NCI-H2227 (cell line): ENCODE data around the gene MAL.

Experiments
- DNase-seq: peaks from one replicate; lab custom pipeline; 2025; ENCODE audit not compliant: unreplicated experiment; lab: John Stamatoyannopoulos, UW

Gene MAL

DNA sequence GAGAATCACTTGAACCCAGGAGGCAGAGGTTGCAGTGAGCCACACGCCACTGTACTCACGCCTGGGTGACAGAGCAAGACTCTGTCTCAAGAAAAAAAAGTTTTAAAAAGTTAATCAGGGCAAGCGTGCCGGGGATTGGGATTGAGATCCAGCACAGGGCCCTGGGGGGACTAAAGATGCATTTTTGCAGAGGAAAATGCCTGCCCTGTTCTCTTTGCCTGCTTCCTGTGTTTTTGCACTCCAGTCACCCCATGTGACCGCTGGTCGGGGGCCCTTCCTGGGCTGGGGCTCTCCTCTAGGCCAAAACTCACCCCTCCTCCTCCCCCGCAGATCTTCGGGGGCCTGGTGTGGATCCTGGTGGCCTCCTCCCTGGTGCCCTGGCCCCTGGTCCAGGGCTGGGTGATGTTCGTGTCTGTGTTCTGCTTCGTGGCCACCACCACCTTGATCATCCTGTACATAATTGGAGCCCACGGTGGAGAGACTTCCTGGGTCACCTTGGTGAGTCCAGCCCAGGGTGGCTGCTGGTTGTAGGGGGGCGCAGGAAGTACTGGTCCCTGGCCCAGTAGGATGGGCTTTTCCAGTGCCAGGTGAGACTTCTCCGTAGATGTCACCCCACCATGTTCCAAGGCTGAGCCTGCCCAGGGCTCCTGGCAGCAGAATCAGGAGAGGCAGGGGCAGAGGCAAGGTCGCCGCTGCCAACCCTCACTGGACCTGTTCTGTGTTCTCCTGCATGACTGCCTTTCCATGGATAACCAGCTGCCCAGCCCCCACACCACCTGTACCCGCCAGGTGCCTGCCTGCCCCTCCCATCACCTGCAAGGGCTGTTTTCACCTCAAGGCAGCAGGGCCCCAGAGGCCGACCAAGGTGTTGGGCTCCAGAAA is 22.4 kb downstream of the MAL start:
- no peak for DNase-seq

DNA sequence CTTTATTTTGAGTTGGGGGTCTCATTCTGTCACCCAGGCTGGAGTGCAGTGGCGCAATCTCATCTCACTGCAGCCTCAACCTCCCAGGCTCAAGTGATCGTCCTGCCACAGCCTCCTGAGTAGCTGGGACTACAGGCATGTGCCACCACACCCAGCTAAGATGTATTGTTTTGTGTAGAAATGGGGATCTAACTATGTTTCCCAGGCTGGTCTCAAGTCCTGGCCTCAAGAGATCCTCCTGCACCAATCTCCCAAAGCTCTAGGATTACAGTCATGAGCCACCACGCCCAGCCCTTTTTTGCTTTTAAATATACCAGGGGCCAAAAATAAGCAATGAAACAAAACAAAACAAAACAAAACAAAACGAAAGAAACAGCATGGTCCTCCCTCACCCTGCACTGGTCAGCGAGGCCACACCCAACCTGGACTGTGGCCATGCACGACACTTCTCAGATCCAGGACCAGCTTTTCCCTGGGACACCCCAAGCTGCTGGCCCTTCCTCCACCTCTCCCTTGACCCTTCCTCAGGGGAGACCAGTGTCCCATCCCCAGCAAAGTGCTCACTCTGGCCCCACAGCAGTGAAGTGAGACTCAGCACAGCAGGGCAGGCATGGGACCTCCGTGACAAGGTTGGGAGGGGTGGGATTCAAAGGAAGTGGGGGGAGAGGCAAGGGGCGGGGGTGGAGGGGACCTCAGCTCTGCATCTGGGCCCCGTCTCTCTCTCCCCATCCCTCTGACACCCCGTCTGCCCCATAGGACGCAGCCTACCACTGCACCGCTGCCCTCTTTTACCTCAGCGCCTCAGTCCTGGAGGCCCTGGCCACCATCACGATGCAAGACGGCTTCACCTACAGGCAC is 23.5 kb downstream of the MAL start:
- no peak for DNase-seq

DNA sequence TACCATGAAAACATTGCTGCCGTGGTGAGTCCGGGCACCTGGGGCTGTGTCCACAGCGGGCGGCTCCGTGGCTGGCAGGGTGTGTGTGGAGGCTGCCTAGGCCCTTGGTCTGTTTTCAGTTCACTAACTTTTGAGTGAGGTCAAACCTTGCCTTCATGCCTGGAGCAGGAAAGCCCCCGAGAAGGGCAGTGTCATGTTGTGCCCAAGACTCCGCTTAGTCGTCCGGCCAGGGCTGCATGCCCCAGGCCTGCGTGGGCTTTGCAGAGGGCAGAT is 24.1 kb downstream of the MAL start:
- no peak for DNase-seq

DNA sequence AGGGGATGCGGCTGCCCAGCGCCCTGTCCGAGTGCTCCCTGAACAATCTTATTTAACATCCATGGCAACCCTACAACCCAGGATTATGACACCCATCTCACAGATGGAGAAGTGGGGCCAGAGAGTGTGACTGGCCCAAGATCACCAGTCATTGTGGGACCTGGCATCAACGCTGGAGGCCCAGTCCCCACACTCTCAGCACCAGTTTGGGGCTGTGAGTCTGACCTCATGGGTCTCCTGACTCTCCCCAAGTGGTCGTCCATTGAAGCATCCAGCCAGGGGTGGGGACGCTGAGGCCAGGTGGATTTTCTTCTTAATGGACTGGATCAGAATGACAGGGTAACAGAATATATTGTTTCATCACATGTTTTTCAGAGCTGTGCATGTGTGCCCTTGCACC is 24.5 kb downstream of the MAL start:
- DNase-seq, result no peak

DNA sequence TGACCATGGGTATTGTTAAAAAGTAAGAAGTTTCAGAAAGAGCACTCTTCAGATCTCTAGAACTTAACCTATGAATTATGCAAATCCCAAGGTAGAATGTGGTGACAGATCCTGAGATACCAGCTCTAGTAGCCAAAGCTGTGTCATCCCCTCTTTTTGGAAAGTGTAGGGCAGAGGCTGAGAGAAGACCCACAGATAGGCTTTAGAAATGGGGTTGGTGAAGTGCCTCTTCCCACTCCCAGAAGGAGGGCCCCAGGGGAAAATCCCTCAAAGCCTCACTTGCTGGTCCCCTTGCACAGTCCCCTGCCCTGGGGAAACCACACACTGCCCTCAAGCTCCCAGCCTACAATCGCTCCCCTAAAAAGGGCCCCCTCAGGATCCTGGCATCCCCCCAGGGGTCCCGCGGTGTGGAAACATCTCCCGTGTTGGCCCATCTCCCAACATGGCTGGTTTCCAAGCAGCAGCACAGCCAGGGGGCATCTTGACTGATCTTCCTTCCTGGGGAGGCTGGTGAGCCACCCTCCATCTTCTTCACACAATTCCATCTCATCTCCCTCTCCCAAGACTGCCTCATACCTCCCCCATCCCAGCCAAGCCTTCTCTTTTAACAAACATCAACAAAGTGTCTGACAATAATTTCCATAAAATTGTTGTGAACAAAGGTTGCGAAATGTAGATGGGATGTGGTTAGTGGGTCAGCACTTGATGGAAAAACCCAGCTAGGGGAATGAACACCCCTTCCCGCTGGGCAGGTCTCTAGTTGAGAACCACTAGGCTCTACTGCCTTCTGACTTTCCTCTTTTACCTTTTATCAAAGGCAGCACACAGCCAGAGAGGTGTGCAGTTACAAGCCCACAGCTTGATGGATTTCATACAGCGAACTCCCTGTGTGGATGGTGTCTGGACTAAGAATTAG is 25.1 kb downstream of the MAL start:
- no peak for DNase-seq

DNA sequence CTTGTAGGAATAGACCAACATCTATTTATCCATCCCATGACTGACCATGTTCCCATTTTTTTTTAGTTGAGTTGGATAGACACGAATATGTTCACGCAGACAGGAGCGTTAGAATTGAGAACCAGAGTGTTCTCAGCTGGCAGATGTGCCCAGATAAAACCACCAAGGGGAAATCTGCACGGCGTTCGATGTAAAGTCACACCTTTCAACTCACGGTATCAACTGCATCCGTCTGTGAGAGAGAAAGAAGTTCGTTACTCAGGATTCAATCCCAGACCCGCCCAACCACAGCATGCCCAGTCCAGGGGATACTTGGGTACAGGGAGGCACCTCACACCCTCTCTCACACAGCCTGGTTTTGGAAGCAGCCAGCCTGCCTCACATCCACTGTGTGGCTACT is 26.1 kb downstream of the MAL start:
- no peak for DNase-seq

DNA sequence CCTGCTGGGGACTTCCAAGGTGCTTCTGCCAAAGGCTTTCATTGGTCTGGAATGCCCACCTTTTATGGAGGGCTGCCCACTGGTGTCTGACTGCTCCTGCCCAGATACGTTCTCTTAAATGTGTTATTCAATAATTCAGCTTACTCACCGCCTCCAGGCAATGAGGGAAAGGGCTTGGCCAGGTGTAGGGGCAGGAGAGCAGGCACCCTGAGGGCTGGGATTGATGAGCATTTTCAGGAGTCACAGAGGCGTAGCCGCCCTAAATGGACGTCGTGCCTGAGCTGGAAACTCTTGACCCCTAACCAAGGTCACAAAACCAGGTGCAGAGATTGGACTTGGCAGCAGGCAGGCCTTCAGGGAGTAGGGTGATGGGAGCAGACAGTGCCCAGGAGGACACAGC is 26.8 kb downstream of the MAL start:
- no peak for DNase-seq

DNA sequence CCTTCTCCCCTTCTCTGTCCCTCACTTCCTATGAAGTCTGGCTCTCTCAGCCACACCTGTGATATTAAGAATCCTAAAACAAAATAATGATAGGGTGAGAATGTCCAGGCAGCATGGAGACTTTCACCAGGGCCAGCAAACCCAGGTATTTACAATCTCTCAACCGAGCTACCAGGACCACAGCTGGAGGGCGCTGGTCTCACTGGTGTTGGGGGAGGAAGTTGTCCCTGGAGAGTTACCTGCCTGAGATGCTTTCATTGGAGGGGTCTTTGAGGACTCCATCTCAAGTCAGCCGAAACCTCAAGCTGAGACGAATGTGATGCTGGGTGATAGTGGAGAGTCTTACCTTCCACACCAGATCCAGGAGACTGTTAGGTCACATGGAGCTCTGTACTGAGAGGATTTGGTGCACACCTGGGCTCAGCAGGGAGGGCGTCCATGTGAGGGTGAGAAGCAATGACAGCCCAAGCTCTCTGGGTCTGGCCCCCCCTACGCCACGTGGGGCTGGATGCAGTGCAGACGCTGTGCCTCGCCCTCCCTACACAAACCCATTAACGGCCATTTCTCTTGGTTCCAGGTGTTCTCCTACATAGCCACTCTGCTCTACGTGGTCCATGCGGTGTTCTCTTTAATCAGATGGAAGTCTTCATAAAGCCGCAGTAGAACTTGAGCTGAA is 27.4 kb downstream of the MAL start:
- no peak for DNase-seq

DNA sequence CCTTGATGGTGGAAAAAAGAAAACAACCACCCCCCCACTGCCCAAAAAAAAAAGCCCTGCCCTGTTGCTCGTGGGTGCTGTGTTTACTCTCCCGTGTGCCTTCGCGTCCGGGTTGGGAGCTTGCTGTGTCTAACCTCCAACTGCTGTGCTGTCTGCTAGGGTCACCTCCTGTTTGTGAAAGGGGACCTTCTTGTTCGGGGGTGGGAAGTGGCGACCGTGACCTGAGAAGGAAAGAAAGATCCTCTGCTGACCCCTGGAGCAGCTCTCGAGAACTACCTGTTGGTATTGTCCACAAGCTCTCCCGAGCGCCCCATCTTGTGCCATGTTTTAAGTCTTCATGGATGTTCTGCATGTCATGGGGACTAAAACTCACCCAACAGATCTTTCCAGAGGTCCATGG is 28.0 kb downstream of the MAL start:
- DNase-seq, result no peak

DNA sequence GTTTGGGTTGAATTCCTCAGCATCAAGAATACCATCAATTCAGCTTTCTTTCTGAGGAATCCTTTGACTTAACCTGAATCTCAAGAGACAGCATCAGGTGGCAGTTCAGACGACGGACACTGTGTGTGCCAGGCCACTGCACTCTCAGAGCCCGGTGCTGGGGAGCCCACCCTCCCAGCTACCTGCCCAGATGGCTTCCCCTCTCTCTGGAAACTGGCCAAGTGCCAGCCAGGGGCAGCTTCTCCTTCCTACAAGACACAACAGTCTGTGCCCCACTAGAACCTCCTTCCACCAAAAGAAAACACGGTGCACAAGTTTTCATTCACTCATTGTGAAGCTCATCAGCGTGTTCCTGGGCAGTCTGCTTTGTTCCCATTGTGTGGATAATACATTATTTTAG is 28.5 kb downstream of the MAL start:
- DNase-seq, result no peak

DNA sequence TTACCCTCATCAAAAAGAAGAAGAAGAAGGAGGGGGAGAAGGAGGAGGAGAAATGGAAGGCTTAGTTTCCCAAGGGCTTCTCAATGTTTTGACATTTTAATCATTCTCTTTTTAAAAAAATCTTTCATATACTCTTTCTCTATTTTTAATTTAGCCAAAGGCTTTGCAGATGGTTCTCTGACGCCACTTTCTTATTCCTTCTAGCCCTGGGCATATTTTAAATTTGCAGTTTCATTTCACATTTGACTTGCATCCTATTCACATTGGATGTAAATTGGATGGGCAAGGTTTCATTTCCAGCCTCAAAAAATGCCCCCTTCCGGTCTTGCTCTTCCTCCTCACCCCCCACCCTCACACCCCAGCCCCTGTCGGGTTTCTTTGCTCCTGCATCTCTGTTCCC is 29.8 kb downstream of the MAL start:
- DNase-seq, result no peak

DNA sequence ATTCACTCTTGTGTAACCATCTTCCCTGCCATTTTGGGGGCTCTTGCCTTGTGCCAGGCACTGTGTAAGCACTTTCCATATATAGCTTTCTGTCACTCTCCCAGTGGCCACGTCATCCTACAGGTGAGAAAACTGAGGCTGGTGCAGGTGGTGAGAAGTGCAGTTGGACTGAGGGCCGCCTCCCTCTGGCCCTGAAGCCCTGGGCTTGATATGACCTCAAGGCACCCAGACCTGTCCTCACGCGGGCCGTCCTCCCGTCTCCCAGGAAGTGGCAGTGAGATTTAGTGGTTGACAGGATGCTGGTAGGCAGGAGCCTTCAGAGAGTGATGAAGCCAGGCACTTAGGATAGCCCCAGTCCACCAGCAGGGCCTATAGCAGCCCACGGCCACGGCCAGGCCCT is 30.5 kb downstream of the MAL start:
- DNase-seq, result no peak

DNA sequence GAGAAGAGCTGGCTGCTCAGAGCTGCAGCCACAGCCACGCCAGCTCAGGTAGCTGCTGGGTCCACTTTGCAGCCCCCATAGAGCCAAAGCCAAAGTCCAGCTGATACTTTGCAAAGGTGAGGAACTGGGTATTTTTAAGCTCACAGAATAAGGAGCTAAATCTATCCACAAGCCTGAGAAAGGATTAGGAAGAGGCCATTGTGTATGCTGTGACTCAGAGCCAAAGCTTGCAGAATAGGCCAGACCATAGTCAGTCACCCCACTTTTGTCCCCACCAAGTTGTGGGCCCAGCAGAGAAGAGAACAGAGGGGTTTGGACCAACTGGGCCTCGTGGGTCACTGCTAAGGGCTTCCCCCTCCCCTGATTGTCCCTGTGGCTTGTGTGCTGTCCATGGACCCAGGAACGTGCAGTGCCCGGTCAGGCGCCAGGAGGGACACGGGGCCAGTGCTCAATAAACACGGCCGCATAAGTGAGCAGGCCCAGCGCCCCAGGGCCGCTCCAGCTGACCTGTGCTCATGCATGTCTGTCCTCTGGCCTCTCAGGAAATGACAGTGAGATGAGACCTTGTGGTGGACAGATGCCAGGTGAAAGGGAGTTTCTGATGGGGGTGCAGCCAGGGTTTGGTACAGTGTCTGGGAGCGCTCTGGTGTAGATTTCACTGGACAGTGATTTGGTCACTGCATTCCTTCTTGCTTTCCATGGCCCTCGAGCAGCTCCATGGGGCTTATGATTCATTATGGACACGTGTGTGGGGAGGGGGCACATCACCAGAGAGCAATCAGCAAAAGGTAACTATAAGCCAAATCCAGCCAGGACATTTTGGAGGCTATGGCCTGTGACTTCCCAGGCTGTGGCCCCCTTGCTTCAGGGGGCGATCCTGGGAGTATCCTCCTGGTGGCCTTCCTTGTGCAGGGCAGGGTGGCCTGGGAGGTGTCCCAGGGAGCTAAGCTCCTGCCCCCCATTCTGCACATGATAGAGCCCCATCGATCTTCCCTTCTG is 31.3 kb downstream of the MAL start:
- no peak for DNase-seq

DNA sequence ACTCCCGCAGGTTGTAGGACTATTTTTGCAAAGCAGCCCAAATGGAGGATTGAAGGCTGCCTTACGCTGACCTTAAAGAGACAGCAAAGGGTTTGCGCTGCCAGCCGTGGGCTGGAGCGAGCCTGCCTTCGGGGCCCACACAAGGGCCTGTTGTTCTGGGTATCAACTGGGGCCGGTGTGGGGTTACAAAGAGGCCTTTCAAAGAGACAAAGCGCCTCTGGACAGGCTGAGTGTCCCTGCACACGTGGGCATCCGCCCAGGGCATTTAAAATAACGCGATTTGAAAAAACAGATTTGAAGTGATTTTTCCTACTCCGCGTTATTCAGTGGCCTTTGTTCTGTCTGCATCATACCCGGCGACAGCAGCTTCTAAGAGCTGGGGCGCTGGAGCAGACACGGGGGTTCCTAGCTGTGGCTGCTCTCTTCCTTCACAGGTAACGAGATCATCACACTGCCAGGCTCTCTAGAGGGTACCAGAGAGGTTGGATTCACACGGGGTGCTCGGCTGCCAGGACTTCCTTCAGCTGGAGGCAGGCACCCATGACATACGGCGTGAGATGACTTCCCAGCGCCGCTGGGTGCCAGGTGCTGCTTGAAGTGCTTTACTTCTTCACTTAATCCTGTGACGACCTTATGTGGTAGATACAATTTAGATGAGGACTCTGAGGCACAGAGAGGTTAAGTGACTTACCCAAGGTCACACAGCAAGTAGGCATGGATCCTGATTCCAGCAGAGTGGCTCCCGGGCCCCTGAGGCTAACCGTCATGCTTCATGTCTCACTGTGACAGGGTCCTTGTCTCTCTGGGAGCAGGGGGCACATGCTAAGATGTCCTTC is 32.2 kb downstream of the MAL start:
- DNase-seq, result no peak

DNA sequence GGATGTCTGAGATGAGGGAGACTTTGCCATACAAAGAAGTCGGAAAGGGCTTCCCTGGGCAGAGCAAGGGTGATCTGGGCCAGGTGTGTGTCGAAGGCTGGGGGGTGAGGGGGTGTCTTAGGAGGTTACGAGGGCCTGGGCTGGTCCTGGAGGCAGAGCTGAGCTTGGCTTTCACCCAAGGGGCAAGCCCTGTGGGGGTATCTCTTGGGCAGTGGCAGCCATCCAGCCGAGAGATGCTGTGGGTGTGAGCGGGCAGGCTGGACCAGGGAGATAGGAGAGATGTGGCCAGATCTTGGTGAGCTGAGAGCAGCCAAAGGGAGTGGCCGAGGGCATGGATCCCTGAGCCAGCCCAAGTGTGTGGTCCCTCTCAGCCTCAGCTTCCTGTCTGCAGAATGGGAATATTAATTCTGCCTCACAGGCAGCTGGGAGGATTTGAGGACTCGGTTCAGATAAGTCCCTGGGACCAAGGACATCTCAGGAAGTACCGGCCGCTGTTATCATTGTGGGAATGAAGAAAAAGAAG is 33.0 kb downstream of the MAL start:
- DNase-seq, result no peak

DNA sequence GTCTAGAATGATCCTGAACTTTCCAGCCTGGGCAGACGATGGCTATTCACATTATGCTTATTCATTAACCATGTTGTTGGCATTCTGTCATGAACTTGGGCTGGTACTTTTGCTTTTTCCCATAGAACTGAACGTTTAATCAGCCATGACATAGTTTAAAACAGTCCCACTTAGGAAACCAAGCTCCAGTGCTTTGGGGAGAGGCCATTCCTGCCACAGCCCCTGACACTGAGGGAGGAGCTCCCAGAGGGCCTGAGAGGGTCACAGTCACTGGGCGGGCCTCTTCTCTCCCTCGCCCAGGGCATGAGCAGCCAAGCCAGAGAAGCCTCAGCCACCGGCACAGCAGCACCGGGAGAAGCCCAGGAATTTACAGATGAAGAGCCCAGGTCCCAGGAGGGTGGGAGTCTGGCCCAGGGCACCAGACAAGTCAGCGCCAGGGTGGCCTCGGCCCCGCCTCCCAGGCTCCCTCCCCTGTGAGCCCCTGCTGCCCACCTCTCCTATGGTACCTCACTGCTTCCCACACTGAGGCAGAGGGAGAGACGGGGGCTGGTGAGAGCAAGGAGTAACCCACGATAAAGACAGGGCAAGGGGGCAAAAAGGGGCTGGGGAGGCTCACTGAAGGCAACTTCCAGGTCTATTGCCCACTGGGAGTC is 33.6 kb downstream of the MAL start:
- DNase-seq, result no peak

DNA sequence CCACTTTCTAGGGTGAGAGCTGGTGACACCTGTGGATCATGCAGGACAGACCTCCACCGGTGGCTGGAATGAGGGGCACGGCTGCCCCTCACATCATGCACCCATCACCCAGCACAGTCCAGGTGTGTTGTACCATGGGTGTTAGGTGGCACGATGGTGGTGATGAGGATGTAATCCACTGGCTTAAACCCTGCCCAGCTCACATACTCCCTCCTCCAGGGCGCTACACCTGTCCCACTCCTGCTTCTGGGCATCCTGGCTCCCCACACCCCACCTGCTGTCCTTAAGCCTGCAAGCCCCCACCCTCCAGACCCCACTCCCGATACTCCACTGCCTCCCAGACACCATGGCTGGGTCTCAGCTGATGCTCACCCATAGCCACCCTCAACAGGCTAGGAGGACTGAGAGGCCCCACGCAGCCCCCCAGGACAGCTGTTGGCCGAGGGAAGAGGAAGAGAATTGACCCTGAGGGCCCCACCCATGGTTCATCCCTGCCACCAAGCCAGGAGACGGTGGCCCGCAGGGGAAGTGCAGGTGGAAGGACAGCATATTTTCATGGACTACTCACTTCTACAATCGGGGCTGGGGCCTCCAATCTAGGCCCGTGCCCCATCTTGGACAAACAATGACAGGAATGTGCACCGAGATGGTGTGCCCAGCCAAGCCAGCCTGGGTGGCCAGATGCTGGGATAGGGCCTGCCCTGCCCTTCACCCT is 34.3 kb downstream of the MAL start:
- no peak for DNase-seq
